ENCODE data around the gene CORIN. TPM values are rescaled to one million over a fixed set of nuclear protein-coding genes. Genes with fewer than 3 reads are reported as not detected.

The CORIN gene
- total and polyA plus RNA-seq, 2 experiments from 2014 or later = not detected

GRCh38 chr4:47667552-47667951 lies 170.3 kb downstream of the CORIN start (continued):
- TF ChIP-seq ZNF114 (CRISPR knock-in tag; IDR thresholded peaks at IDR 0.05) (no peak), REST (IDR thresholded peaks at IDR 0.05; ENCODE audit: unreplicated experiment) (no peak), JUNB (IDR thresholded peaks at IDR 0.05; ENCODE audit: unreplicated experiment) (no peak), ETS1 (IDR thresholded peaks at IDR 0.05) (no peak), EZH2 (IDR thresholded peaks at IDR 0.05; ENCODE audit: low read depth, unreplicated experiment) (no peak), POLR2AphosphoS5 (IDR thresholded peaks at IDR 0.05; ENCODE audit: low read depth) (no peak), CTCF (conservative IDR thresholded peaks at IDR 0.05; ENCODE audit: low read depth in 2 of 2) (no peak)

- Mint-ChIP-seq H3K36me3 (ENCODE audit: low read depth) (no peaks in the 10 kb centered on the region), H3K9me3 (peaks cover 1% of the 10 kb centered on the region; the same call in 1 of the 3 replicates), H3K4me1 (peaks cover 3% of the 10 kb centered on the region; the same call in 2 of the 3 replicates), H3K4me3 (no peak overlapping the region), H3K27ac (no peak overlapping the region), H3K27me3 (ENCODE audit: insufficient read depth, low read depth, poor library complexity) (no peaks in the 10 kb centered on the region)
- no peaks in the 10 kb centered on the region; the same call in 1 of the 2 replicates for H3K9me2 ChIP-seq (ENCODE audit: insufficient read depth)
- H3F3A ChIP-seq (replicated peaks; ENCODE audit: low read depth) = no peaks in the 10 kb centered on the region
- no peaks in the 10 kb centered on the region for H3K27me3 ChIP-seq (ENCODE audit: insufficient read depth)
- no peak overlapping the region for H2AFZ ChIP-seq
- no peaks in the 10 kb centered on the region for H3K79me2 ChIP-seq (replicated peaks; ENCODE audit: insufficient read depth)
- no peak for ATAC-seq
- H4K20me1 ChIP-seq (replicated peaks; ENCODE audit: insufficient read depth) = no peaks in the 10 kb centered on the region
- no peak overlapping the region for H3K27ac ChIP-seq (ENCODE audit: low read depth)
- no peak for DNase-seq (ENCODE audit: low spot score)
- H3K4me2 ChIP-seq = no peak overlapping the region
- H3K4me3 ChIP-seq = no peak overlapping the region
- H3K36me3 ChIP-seq (ENCODE audit: insufficient read depth) = no peaks in the 10 kb centered on the region
- H3K4me1 ChIP-seq (ENCODE audit: insufficient read depth) = 0 out of 2 replicates have a peak, but pooled peaks cover 6% of the 10 kb centered on the region
- no peak for TF ChIP-seq POLR2AphosphoS5 (IDR thresholded peaks at IDR 0.05; ENCODE audit: low read depth)
- TF ChIP-seq NANOG (IDR thresholded peaks at IDR 0.05; ENCODE audit: borderline replicate concordance) = no peak
- no peak for TF ChIP-seq ZNF462 (CRISPR knock-in tag; IDR thresholded peaks at IDR 0.05)
- no peak for TF ChIP-seq EZH2phosphoT487 (IDR thresholded peaks at IDR 0.05; ENCODE audit: unreplicated experiment)
- TF ChIP-seq ZNF114 (CRISPR knock-in tag; IDR thresholded peaks at IDR 0.05) = no peak
- TF ChIP-seq STAT1 (IDR thresholded peaks at IDR 0.05; ENCODE audit: unreplicated experiment) = no peak
- no peak for TF ChIP-seq ZNF331 (CRISPR knock-in tag; IDR thresholded peaks at IDR 0.05; ENCODE audit: low read depth)
Measured at GRCh38 chr4:47664051-47664826, 173.6 kb downstream of the CORIN start.

All from GM23338 (cell line).